GM12878 (cell line): ENCODE data around the gene TNRC18. TPM values are rescaled to one million over a fixed set of nuclear protein-coding genes. Genes with fewer than 3 reads are reported as not detected.

Source experiments
- ATAC-seq: fragments of 200-7000 bp; cut with Tn5 transposase; 3 replicates; pipeline ENCODE4 v1.9.1; 2020; ENCODE audit warnings: mild to moderate bottlenecking, moderate library complexity
- BruUV-seq: library from RNA; stranded (reverse); fragments of 400-500 nt; replicated peaks from 2 replicates; lab custom pipeline; 2021; lab: Mats Ljungman, UMichigan
- CTCF ChIA-PET: fragments of 300-600 bp; sonication (Branson Sonifier 250); formaldehyde crosslinking; extraction: SDS; loops from one replicate; lab custom pipeline; 2021; ENCODE audit warnings: inconsistent platforms; lab: Yijun Ruan, JAX
- POLR2A ChIA-PET: fragments of 350-600 bp; formaldehyde crosslinking; extraction: SDS; loops from one replicate; lab custom pipeline; 2021; ENCODE audit warnings: inconsistent platforms; lab: Charles Lee
- RAD21 ChIA-PET: fragments of 300-600 bp; sonication (Branson Sonifier 250); formaldehyde crosslinking; loops from one replicate; lab custom pipeline; 2023; ENCODE audit warnings: antibody characterized with exemption; ENCODE audit not compliant: unreplicated experiment; lab: Charles Lee
- SMC1A ChIA-PET: fragments of 300-600 bp; sonication (Branson Sonifier 250); formaldehyde crosslinking; loops from one replicate; lab custom pipeline; 2023; ENCODE audit not compliant: unreplicated experiment, uncharacterized antibody; lab: Charles Lee
- DNase-seq: peaks from one replicate; pipeline ENCODE4 v3.0.0-alpha.2; 2011; ENCODE audit warnings: low read depth, low spot score
- FAIRE-seq: peaks from 3 replicates; lab custom pipeline; 2011; peaks lifted over from hg19 to GRCh38; lab: Jason Lieb, UNC
- H2AFZ ChIP-seq: 2 replicates; pipeline ENCODE4 v1.6.0; 2011; ENCODE audit warnings: low read depth, low read length, control low read depth; ENCODE audit not compliant: control insufficient read depth
- H3K27ac ChIP-seq: 2 replicates; pipeline ENCODE4 v1.5.1; 2011; ENCODE audit warnings: control low read depth; ENCODE audit not compliant: control insufficient read depth, insufficient read depth
- H3K27me3 ChIP-seq, 2 experiments: replicated peaks in 1 of 2; 2 replicates each; pipeline versions ENCODE4 v1.6.0 to v1.6.1; 2011; ENCODE audit warnings: low read length in 1 of 2; ENCODE audit not compliant: control insufficient read depth in 2 of 2, insufficient read depth in 2 of 2
- H3K36me3 ChIP-seq, 2 experiments: 2 replicates each; pipeline ENCODE4 v1.5.1; 2011; ENCODE audit warnings: low read length in 1 of 2; ENCODE audit not compliant: control insufficient read depth in 2 of 2, insufficient read depth in 2 of 2
- H3K4me1 ChIP-seq: 2 replicates; pipeline ENCODE4 v1.6.1; 2011; ENCODE audit warnings: mild to moderate bottlenecking, low read length, moderate library complexity, mixed read lengths; ENCODE audit not compliant: control insufficient read depth, insufficient read depth
- H3K4me2 ChIP-seq: 2 replicates; pipeline ENCODE4 v1.6.0; 2011; ENCODE audit warnings: control low read depth; ENCODE audit not compliant: control insufficient read depth, insufficient read depth
- H3K4me3 ChIP-seq: fragments of 200-600 bp; sonication (generic); 2 replicates; pipeline ENCODE4 v1.5.1; 2016
- H3K79me2 ChIP-seq: 2 replicates; pipeline ENCODE4 v1.6.0; 2011; ENCODE audit warnings: low read length; ENCODE audit not compliant: control insufficient read depth, insufficient read depth
- H3K9ac ChIP-seq: 2 replicates; pipeline ENCODE4 v1.8.0; 2011; ENCODE audit warnings: low read length, control low read depth, mixed read lengths; ENCODE audit not compliant: control insufficient read depth, insufficient read depth
- H3K9me3 ChIP-seq: replicated peaks from 3 replicates; pipeline ENCODE4 v1.5.1; 2011; ENCODE audit warnings: mild to moderate bottlenecking, low read length; ENCODE audit not compliant: control insufficient read depth, insufficient read depth
- H4K20me1 ChIP-seq: 2 replicates; pipeline ENCODE4 v1.6.0; 2011; ENCODE audit not compliant: control insufficient read depth, insufficient read depth
- BRCA1 ChIP-seq: IDR thresholded peaks from 2 replicates; pipeline ENCODE4 v1.6.1; 2011; ENCODE audit warnings: low read depth, low read length, improper control_type of control experiment
- CEBPB ChIP-seq, 2 experiments: fragments of 150-350 bp in 1 of 2; IDR thresholded peaks; 2 replicates each; pipeline ENCODE4 v1.6.1; 2012 to 2014; ENCODE audit warnings: low read depth in 2 of 2, low read length in 2 of 2, borderline replicate concordance in 1 of 2, inconsistent platforms in 1 of 2
- CEBPZ ChIP-seq: fragments of 150-350 bp; IDR thresholded peaks from 2 replicates; pipeline ENCODE4 v1.6.1; 2016; ENCODE audit warnings: low read depth, low read length
- CHD1 ChIP-seq: IDR thresholded peaks from 2 replicates; pipeline ENCODE4 v1.6.1; 2012; ENCODE audit warnings: low read depth, low read length, improper control_type of control experiment
- HDGF ChIP-seq: fragments of 450-650 bp; IDR thresholded peaks from 2 replicates; pipeline ENCODE4 v1.6.1; 2016; ENCODE audit warnings: antibody characterized with exemption
- KDM1A ChIP-seq: fragments of 200-600 bp; sonication (generic); IDR thresholded peaks from 2 replicates; pipeline ENCODE4 v1.6.1; 2016; ENCODE audit warnings: borderline replicate concordance
- REST ChIP-seq: IDR thresholded peaks from 2 replicates; pipeline ENCODE4 v1.6.1; 2012; ENCODE audit warnings: mild to moderate bottlenecking, low read depth, low read length
- RUNX3 ChIP-seq: IDR thresholded peaks from 2 replicates; pipeline ENCODE4 v1.6.1; 2012; ENCODE audit warnings: low read length, inconsistent platforms
- SIX5 ChIP-seq: IDR thresholded peaks from 2 replicates; pipeline ENCODE4 v1.6.1; 2011; ENCODE audit warnings: mild to moderate bottlenecking, low read depth, low read length, moderate library complexity; ENCODE audit not compliant: severe bottlenecking
- SMAD5 ChIP-seq: IDR thresholded peaks from 2 replicates; pipeline ENCODE4 v1.6.1; 2016; ENCODE audit warnings: antibody characterized with exemption, low read depth
- SREBF1 ChIP-seq: IDR thresholded peaks from 2 replicates; pipeline ENCODE4 v1.6.1; 2012; ENCODE audit warnings: mild to moderate bottlenecking, low read length
- SREBF2 ChIP-seq: IDR thresholded peaks from 2 replicates; pipeline ENCODE4 v1.6.1; 2012; ENCODE audit warnings: mild to moderate bottlenecking, low read length
- TARDBP ChIP-seq: IDR thresholded peaks from 2 replicates; pipeline ENCODE4 v1.6.1; 2016; ENCODE audit warnings: borderline replicate concordance
- TCF3 ChIP-seq: IDR thresholded peaks from 2 replicates; pipeline ENCODE4 v1.6.1; 2012; ENCODE audit warnings: low read depth, mild to moderate bottlenecking, low read length, borderline replicate concordance; ENCODE audit not compliant: insufficient read depth
- YBX1 ChIP-seq: fragments of 450-650 bp; IDR thresholded peaks from 2 replicates; pipeline ENCODE4 v1.6.1; 2016; ENCODE audit warnings: antibody characterized with exemption
- YY1 ChIP-seq: IDR thresholded peaks from 2 replicates; pipeline ENCODE4 v1.6.1; 2011; ENCODE audit warnings: low read depth, mild to moderate bottlenecking, low read length
- ZBED1 ChIP-seq: IDR thresholded peaks from 2 replicates; pipeline ENCODE4 v1.6.1; 2016; ENCODE audit warnings: borderline replicate concordance
- WGBS: methylation state at CpG from one replicate; pipeline ENCODE4 v1.1.6; 2016; ENCODE audit warnings: low lambda C conversion rate; ENCODE audit not compliant: insufficient replicate concordance, insufficient coverage; ENCODE audit errors: missing lambda C conversion rate; 5-methylcytosine and 5-hydroxymethylcytosine counted together
- in situ Hi-C: fragments of 300-500 bp; cut with MboI; formaldehyde crosslinking; loops from 9 replicates; pipeline ENCODE4 v1.14.3; 2018; ENCODE audit warnings: mixed read lengths
- intact Hi-C: fragments of 100-400 bp; cut with micrococcal nuclease; formaldehyde crosslinking; loops from one replicate; pipeline ENCODE4 v1.14.2; 2022; ENCODE audit not compliant: unreplicated experiment
- polyA plus RNA-seq, 11 experiments: library from polyadenylated mRNA; depleted of rRNA in 4 of 11; unstranded in 6 of 11; stranded (reverse) in 5 of 11; fragments of >200 nt; fragmentation: Nextera tagmentation in 4 of 11; fragmentation: Illumina TruSeq in 1 of 11; extraction: Ambion mirVana in 4 of 11; extraction: Trizol in 1 of 11; gene quantifications; 1 replicate in 1 of 11; 2 replicates in 10 of 11; pipeline versions ENCODE4 v1.2.1 to v1.2.3, GENCODE V29; 2011 to 2016; ENCODE audit warnings: inconsistent platforms in 2 of 11, missing spikeins in 2 of 11, low read depth in 1 of 11
- total RNA-seq, 4 experiments: library from RNA; depleted of rRNA in 3 of 4; stranded (reverse); fragments of >200 nt in 3 of 4; fragmentation: Illumina TruSeq in 1 of 4; extraction: Trizol in 1 of 4; gene quantifications; 2 replicates each; pipeline versions ENCODE4 v1.2.1 to v1.2.3, GENCODE V29; 2013 to 2021
- TF ChIP-seq, protein P1 (sequence below): IDR thresholded peaks from 2 replicates; pipeline ENCODE4 v1.6.1; 2011; ENCODE audit warnings: mild to moderate bottlenecking, low read depth, low read length, moderate library complexity; ENCODE audit not compliant: insufficient replicate concordance

The TNRC18 gene
- total and polyA plus RNA-seq, 10 of the 15 experiments (the other 5 are each of a cell fraction or from before 2014, with no cell fraction given), result 0.02 to 31.7 (median 5.4) TPM

DNA sequence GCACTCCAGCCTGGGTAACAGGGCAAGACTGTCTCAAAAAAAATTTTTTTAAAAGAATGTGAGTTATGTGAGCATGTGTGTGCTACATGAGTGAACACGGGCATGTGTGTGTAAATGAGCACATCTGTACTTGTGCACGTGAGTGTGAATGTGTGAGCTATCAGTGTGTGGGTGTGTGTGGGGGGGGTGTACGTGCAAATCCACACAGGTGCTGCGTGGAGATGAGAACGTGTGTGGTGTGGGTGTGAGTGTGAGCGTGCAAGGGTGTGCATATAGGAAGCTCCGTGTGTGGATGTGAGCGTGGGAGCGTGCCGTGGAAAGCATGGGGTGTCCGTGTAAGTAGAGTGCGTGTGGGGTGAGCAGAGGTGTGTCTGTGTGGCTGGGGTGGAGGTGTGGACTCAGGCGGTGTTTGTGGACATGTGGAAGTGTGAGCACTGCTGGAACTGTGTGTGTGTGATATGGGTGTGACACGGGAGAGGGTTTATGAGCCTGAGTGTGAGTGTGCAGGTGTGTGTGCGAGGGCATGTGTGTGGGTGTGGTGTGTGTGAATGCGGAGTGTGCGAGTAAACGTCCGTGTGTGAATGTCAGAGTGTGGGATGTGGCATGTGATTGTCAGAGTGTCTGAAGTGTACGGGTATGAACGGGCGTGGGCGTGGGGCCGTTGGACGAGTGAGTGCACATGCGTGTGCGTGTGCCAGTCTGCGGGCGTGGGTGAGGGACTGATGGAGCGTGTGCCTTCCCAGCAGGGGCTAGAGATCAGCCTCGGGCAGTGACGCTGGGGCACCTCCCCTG lies 45.9 kb upstream of the TNRC18 start:
- ChIA-PET POLR2A (interaction anchor here (0.6 kb wide), 1 partner anchor 142 kb away, joined by 7 read pairs; no protein-coding TSS in a partner anchor), CTCF (interaction anchor here (0.6 to 0.9 kb wide), 2 partner anchors 11 to 105 kb away, joined by 3 read pairs; no protein-coding TSS in a partner anchor), SMC1A (no interaction called here), RAD21 (no interaction called here)
- H3K36me3 ChIP-seq, result no peaks in the 10 kb centered on the region
- H3K4me3 ChIP-seq, result no peak overlapping the region
- no TSS peak for BruUV-seq
- DNase-seq, result no peak
- no peak overlapping the region for H3K4me2 ChIP-seq
- H4K20me1 ChIP-seq, result no peaks in the 10 kb centered on the region
- no peak overlapping the region for H3K27ac ChIP-seq
- FAIRE-seq, result no peak
- H3K79me2 ChIP-seq, result no peaks in the 10 kb centered on the region
- no peaks in the 10 kb centered on the region for H3K4me1 ChIP-seq
- H3K27me3 ChIP-seq, result no peaks in the 10 kb centered on the region
- 86% methylated on average over 29 of the region's 32 CpGs for WGBS
- H3K9ac ChIP-seq, result no peak overlapping the region
- no peak overlapping the region for H2AFZ ChIP-seq
- no peaks in the 10 kb centered on the region for H3K9me3 ChIP-seq
- no peak for ATAC-seq
- intact Hi-C loops (no loop called here), in situ Hi-C loops (no loop called here)
- no peak for TF ChIP-seq BRCA1
- no peak for TF ChIP-seq CEBPB (IDR thresholded peaks at IDR 0.05; ENCODE audit: borderline replicate concordance in 1 of 2, low read depth in 2 of 2, low read length in 2 of 2)
- no peak for TF ChIP-seq ZBED1
- no peak for TF ChIP-seq SMAD5
- TF ChIP-seq CEBPZ, result no peak
- TF ChIP-seq TCF3, result peak; percentile 45
- no peak for TF ChIP-seq SREBF2
- no peak for TF ChIP-seq RUNX3
- no peak for TF ChIP-seq SIX5
- TF ChIP-seq HDGF, result no peak
- no peak for TF ChIP-seq YBX1
- no peak for TF ChIP-seq CHD1
- no peak for TF ChIP-seq REST
- TF ChIP-seq SREBF1, result no peak
- TF ChIP-seq YY1, result no peak
- no peak for TF ChIP-seq TARDBP
- TF ChIP-seq, protein P1, sequence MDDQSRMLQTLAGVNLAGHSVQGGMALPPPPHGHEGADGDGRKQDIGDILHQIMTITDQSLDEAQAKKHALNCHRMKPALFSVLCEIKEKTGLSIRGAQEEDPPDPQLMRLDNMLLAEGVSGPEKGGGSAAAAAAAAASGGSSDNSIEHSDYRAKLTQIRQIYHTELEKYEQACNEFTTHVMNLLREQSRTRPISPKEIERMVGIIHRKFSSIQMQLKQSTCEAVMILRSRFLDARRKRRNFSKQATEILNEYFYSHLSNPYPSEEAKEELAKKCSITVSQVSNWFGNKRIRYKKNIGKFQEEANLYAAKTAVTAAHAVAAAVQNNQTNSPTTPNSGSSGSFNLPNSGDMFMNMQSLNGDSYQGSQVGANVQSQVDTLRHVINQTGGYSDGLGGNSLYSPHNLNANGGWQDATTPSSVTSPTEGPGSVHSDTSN, result peak; percentile 36
- TF ChIP-seq KDM1A, result no peak
